Lower lobe of right lung (tissue), 2 donors: ENCODE results near the gene HRH2. TPM values are rescaled to one million over a fixed set of nuclear protein-coding genes. Genes with fewer than 3 reads are reported as not detected.
A peak's percentile ranks its signal among the peaks of the same experiment; 100 is the strongest.

Experiments used
- ATAC-seq, 2 donors: fragments of 200-7000 bp; cut with Tn5 transposase; one replicate each; pipeline ENCODE4 v1.9.1; 2020 to 2022; ENCODE audit warnings: mild to moderate bottlenecking in 2 of 2, moderate library complexity in 2 of 2
- DNase-seq: peaks from one replicate; pipeline ENCODE4 v3.0.0-alpha.2; 2020
- H3K27ac ChIP-seq: fragments of 200-600 bp; one replicate; pipeline ENCODE4 v1.8.0; 2022
- H3K27me3 ChIP-seq: fragments of 200-600 bp; one replicate; pipeline ENCODE4 v1.8.0; 2022; ENCODE audit warnings: low read depth
- H3K36me3 ChIP-seq: fragments of 200-600 bp; one replicate; pipeline ENCODE4 v1.8.0; 2022; ENCODE audit warnings: mild to moderate bottlenecking
- H3K4me1 ChIP-seq: fragments of 200-600 bp; one replicate; pipeline ENCODE4 v1.8.0; 2022
- H3K4me3 ChIP-seq: fragments of 200-600 bp; one replicate; pipeline ENCODE4 v1.8.0; 2022; ENCODE audit warnings: mild to moderate bottlenecking
- H3K9me3 ChIP-seq: fragments of 200-600 bp; one replicate; pipeline ENCODE4 v1.8.0; 2022
- CTCF ChIP-seq: fragments of 200-600 bp; IDR thresholded peaks from one replicate; pipeline ENCODE4 v1.8.0; 2022; ENCODE audit warnings: antibody characterized with exemption, mild to moderate bottlenecking
- intact Hi-C: fragments of 100-400 bp; cut with DNase I; formaldehyde crosslinking; loops from one replicate; pipeline ENCODE4 v1.11.0; 2022
- total RNA-seq: library from RNA; stranded (reverse); fragmentation: NEBNext Ultra II Directional; extraction: Animal tissue kit (Norgen Biotek cat#: 25700); gene quantifications from one replicate; pipeline ENCODE4 v1.2.1, GENCODE V29; 2021
- donor health status: DM: no; HTN: yes; CAD: no; lungs with severe emphysema.

HRH2 gene
- total RNA-seq, 1 donor from 2014 or later = 9.6 TPM

GRCh38 chr5:175684931-175685330, 27.1 kb downstream of the HRH2 start:
- no peak for TF ChIP-seq CTCF
- no peak overlapping the region for H3K27ac ChIP-seq
- peaks cover 25% of the 10 kb centered on the region for H3K4me1 ChIP-seq
- H3K27me3 ChIP-seq = peaks cover 19% of the 10 kb centered on the region
- ATAC-seq = no peak
- no peaks in the 10 kb centered on the region for H3K36me3 ChIP-seq
- intact Hi-C loops = no loop called here
- no peaks in the 10 kb centered on the region for H3K9me3 ChIP-seq
- DNase-seq = no peak
- H3K4me3 ChIP-seq = no peak overlapping the region

- Histone ChIP-seq H3K27me3 (peaks cover 21% of the 10 kb centered on the region), H3K36me3 (no peaks in the 10 kb centered on the region), H3K4me3 (no peak overlapping the region), H3K27ac (no peak overlapping the region), H3K4me1 (peaks cover 28% of the 10 kb centered on the region), H3K9me3 (no peaks in the 10 kb centered on the region)
- DNase-seq (peak; percentile 16), ATAC-seq (no peak)
- intact Hi-C loops = no loop called here
- no peak for TF ChIP-seq CTCF
Observed at GRCh38 chr5:175685701-175686350, 28.0 kb downstream of the HRH2 start.

- Histone ChIP-seq H3K4me1 (peaks cover 23% of the 10 kb centered on the region), H3K36me3 (no peaks in the 10 kb centered on the region), H3K9me3 (no peaks in the 10 kb centered on the region), H3K27me3 (peaks cover 23% of the 10 kb centered on the region), H3K4me3 (no peak overlapping the region), H3K27ac (no peak overlapping the region)
- DNase-seq = no peak
- ATAC-seq = no peak
- TF ChIP-seq CTCF = no peak
- intact Hi-C loops = no loop called here
Observed at GRCh38 chr5:175686396-175686795, 28.5 kb downstream of the HRH2 start.

GRCh38 chr5:175686826-175687225, 29.0 kb downstream of the HRH2 start:
- Histone ChIP-seq H3K27me3 (peaks cover 27% of the 10 kb centered on the region), H3K27ac (no peak overlapping the region), H3K4me1 (peaks cover 22% of the 10 kb centered on the region), H3K9me3 (no peaks in the 10 kb centered on the region), H3K4me3 (no peak overlapping the region), H3K36me3 (no peaks in the 10 kb centered on the region)
- DNase-seq (no peak), ATAC-seq (no peak)
- TF ChIP-seq CTCF = no peak
- intact Hi-C loops = no loop called here

GRCh38 chr5:175687231-175687701, 29.4 kb downstream of the HRH2 start:
- H3K27me3 ChIP-seq = peaks cover 29% of the 10 kb centered on the region
- H3K36me3 ChIP-seq = no peaks in the 10 kb centered on the region
- H3K9me3 ChIP-seq = no peaks in the 10 kb centered on the region
- H3K27ac ChIP-seq = no peak overlapping the region
- no peak for TF ChIP-seq CTCF
- DNase-seq = no peak
- peaks cover 22% of the 10 kb centered on the region for H3K4me1 ChIP-seq
- intact Hi-C loops = no loop called here
- no peak overlapping the region for H3K4me3 ChIP-seq
- no peak for ATAC-seq
